Ishikawa (cell line): ENCODE results near the gene ITPR2.

Experiments used
- CEBPB ChIP-seq: IDR thresholded peaks from 2 replicates; pipeline ENCODE4 v1.6.1; 2012
- CREB1 ChIP-seq: IDR thresholded peaks from 2 replicates; pipeline ENCODE4 v1.6.1; 2012; ENCODE audit warnings: low read depth
- EGR1 ChIP-seq: IDR thresholded peaks from 2 replicates; pipeline ENCODE4 v1.6.1; 2012
- EP300 ChIP-seq: IDR thresholded peaks from 2 replicates; pipeline ENCODE4 v1.6.1; 2012; ENCODE audit warnings: borderline replicate concordance
- FOXM1 ChIP-seq: IDR thresholded peaks from 2 replicates; pipeline ENCODE4 v1.6.1; 2012; ENCODE audit warnings: low read depth, borderline replicate concordance
- MAX ChIP-seq: IDR thresholded peaks from 2 replicates; pipeline ENCODE4 v1.6.1; 2012
- NFIC ChIP-seq: IDR thresholded peaks from 2 replicates; pipeline ENCODE4 v1.6.1; 2012
- RAD21 ChIP-seq: IDR thresholded peaks from 2 replicates; pipeline ENCODE4 v1.6.1; 2012; ENCODE audit warnings: low read depth
- REST ChIP-seq: IDR thresholded peaks from 2 replicates; pipeline ENCODE4 v1.6.1; 2012; ENCODE audit warnings: low read depth, mild to moderate bottlenecking
- TAF1 ChIP-seq: IDR thresholded peaks from 2 replicates; pipeline ENCODE4 v1.6.1; 2012; ENCODE audit warnings: low read depth, mild to moderate bottlenecking
- TCF12 ChIP-seq: IDR thresholded peaks from 2 replicates; pipeline ENCODE4 v1.6.1; 2012; ENCODE audit warnings: low read depth
- TEAD4 ChIP-seq: IDR thresholded peaks from 2 replicates; pipeline ENCODE4 v1.6.1; 2012
- YY1 ChIP-seq: IDR thresholded peaks from 2 replicates; pipeline ENCODE4 v1.6.1; 2012; ENCODE audit warnings: low read depth
- ZBTB7A ChIP-seq: IDR thresholded peaks from 2 replicates; pipeline ENCODE4 v1.6.1; 2012; ENCODE audit warnings: low read depth
- TF ChIP-seq, protein P1 (sequence below): IDR thresholded peaks from 2 replicates; pipeline ENCODE4 v1.6.1; 2012

The ITPR2 gene

DNA sequence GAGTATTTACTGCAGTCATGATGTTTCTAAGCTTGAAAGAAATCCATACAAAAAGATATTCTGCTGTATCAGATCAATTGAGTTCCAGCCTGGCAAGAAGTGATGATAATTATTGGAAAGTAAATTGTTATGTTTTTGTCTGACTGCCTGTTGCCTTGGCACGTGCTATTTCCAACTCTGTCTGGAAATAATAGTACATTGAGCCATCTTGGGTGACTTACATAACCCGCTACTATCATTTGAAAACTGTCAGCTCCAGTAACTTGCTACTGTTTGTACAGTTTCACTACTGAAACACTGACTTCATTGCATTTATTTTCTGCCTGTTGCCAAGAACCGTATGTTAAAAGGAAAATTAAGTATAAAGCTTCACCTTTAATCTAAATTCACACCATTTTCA is 318.6 kb downstream of the ITPR2 start:
- TF ChIP-seq EP300, result no peak
- TF ChIP-seq, protein P1, sequence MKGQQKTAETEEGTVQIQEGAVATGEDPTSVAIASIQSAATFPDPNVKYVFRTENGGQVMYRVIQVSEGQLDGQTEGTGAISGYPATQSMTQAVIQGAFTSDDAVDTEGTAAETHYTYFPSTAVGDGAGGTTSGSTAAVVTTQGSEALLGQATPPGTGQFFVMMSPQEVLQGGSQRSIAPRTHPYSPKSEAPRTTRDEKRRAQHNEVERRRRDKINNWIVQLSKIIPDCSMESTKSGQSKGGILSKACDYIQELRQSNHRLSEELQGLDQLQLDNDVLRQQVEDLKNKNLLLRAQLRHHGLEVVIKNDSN, result no peak

DNA sequence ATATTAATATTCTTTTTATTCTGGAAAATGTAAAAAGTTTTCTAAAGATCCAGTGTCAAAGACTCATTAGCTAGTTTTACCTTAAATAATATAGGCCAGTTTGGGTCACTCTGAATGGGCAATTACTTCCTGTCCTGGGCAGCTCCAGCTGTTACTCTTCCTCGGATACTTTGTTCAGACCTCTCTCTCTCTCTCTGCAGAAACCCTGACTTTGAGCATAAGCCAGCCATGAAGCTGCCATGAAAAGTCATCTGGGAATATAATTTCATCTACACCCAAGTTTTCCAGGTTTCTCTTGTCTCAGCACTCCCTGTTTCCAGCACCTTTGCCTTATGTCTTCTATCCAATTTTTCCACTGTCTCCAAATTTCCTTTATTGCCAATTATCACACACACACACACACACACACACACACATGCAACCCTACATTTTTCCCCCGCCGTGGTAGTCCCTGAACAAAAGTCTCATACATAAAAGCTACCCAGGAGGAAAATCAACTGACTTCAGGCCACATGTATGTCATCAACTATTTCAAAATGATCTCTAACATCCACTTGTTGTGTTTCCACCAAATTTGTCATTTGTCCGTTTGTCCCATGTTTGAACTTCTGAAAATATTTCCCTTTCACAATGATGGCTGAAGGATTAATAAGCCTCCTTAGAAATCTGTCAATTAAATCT is 319.5 kb downstream of the ITPR2 start:
- TF ChIP-seq MAX (no peak), REST (no peak)

GRCh38 chr12:26512213-26512612 is 320.8 kb downstream of the ITPR2 start:
- TF ChIP-seq CREB1 (no peak), FOXM1 (no peak), CEBPB (no peak), REST (no peak), TCF12 (no peak), RAD21 (no peak), NFIC (no peak), EGR1 (no peak), MAX (no peak), TEAD4 (no peak), TAF1 (no peak), ZBTB7A (no peak), EP300 (no peak), YY1 (no peak)
- TF ChIP-seq, protein P1, result no peak

DNA sequence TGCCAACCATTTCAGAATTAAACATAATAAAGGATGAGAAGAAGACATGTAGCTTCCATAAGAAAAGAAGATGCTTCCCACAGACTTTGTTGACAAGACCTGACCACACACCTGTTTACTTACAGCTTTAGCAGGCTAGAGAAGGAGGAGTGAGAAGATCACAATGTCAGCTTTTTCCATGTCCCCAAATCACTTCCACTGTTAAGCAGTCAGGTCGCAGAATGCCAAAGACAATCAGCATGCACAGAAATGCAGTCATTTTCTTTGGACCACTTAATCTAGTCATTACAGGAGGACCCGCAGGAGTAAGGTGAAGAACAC is 322.7 kb downstream of the ITPR2 start:
- TF ChIP-seq EGR1, result no peak
- TF ChIP-seq YY1, result no peak
- TF ChIP-seq TEAD4, result no peak
- TF ChIP-seq TCF12, result no peak
- TF ChIP-seq FOXM1, result no peak
- no peak for TF ChIP-seq CEBPB
- no peak for TF ChIP-seq ZBTB7A
- TF ChIP-seq TAF1, result no peak
- no peak for TF ChIP-seq MAX
- no peak for TF ChIP-seq CREB1
- TF ChIP-seq, protein P1, result no peak
- no peak for TF ChIP-seq RAD21
- no peak for TF ChIP-seq REST
- no peak for TF ChIP-seq EP300
- TF ChIP-seq NFIC, result no peak
